ENCODE results near the gene KRTAP10-5.
"Not testable (repeated sequence)": the region's sequence is repeated elsewhere in the genome, so short reads cannot be mapped to it uniquely, and the experiment has no call there.

KRTAP10-5 gene

DNA sequence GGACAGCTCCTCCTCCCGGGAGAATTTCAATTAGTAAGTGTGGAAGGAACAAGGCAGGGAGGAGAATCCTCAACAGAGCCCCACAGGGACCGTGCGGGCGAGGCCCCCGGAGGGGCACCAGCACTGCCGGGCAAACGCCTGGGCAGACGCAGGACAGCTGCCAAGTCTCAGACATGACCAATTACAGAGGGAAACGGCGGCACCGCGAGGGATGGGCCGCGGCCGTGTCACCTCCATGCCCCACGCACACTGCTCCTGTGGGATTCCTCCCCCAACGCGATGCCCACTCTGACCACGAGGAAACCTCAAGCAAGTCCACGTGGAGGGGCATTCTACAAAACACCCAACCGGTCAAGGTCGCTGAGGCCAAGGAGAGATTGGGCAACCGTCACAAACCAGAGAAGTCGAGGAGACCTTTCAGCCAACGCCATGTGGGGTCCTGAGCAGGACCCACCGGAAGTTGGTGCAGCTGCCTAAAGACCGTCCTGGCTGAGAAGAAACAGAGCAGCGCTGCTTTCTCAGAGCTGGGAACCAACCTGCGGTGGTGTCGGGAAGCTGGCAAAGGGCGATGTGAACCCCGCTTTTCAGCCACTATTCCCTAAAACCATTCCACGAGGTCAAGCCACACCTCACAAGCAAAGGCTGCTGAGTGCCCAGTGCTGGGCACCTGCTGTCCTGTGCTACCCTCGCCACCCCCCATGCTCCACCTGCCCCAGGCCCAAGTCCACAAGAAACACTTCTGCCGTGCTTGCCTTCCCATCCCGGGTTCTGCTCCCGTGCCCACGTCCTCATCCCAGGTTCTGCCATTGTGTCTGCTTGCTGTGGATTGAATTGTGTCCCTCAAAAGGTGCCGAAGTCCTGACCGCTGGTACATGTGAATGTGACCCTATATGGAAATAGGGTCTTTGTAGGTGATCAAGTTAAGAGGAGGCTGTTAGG is 8.3 kb downstream of the KRTAP10-5 start:
- no peak for DNase-seq

DNA sequence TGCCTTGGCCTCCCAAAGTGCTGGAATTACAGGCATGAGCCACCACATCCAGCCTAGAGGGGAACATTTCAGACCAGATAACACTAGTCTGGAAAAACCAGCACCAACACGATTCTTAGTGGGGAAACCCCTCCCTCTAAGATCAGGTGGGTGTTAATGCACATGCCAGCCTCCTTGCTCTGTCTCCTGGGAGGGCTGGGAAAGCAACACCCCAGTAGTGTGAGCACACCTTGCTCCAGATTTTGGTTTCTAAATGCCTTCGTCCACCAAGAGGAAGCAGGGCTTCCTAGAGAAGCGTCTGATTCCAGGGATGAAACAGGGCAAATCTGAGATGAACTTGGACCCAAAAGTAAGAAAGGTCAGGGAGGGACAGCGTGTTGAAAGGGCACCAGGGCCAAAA is 9.1 kb downstream of the KRTAP10-5 start:
- DNase-seq = no peak

DNA sequence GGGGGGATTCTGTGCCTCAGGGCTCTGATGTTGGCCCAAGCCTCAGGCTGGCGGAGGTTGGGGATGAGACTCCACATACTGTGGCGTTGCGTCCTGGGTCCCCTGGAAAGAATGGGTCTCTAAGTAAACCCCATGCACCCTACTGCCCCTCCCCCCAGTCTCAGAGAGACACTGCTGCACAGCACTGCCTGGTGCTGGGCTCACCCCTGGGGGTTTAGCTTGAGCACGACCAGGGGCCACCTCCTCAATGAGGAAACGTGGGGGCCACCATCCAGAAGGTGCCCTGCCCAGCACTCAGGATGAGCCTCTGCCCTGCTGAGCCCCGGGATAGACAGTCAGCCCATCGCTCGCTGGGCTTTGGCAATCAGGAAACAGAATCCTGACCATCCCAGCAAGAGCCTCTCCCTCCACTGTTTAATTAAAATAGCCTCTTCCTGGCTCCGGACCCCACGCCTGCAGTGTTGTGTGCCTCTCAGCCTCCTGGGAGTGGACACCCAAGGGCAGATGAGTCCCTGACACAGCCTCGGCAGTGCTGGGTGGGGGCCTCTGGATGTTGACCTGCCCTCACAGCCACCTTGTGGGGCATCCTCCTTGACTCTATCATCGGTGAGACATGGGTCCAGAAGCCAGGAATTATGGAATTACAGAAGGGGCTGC is 10.4 kb downstream of the KRTAP10-5 start:
- DNase-seq = no peak

DNA sequence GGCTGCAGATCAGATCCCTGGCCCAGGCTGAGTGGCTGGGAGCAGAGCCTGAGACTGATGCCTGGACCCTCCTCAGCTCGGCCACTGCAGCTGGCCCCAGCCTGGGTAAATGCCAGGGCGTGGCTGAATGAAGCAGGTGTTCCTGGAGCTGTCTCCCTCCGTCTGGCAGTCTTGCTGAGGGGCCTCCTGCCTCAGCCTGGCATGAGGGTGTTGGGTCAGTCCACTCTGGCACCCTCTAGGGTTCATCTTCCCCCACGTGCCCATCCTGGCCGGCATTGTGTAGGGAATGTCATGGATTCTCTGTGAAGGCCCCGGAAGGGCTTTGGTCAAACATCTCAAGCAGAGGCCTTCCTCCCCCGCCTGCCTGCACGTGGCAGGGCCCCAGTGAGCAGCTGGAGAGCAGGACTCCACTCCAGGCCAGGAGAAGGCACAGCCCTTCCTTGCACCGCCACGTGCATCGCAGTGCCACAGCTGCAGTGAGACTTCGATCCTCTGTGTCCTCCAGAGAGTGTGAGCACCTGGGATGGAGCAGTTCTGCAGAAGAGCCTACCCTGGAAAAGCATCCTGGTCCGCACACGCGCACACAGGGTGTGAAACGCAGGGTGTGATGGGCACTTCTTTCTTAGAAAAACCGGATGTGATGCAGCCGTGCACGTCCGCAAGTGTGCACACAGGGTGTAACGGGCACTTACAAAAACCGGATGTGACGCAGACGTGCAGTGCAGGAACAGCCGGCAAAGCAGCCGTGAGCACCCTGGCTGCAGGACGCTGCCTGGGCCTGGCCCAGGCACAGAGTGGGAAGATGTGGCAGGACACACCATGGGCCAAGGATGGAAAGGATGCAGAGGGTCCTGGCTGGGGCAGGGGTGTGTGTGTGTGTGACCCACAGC is 11.5 kb downstream of the KRTAP10-5 start:
- DNase-seq = no peak

DNA sequence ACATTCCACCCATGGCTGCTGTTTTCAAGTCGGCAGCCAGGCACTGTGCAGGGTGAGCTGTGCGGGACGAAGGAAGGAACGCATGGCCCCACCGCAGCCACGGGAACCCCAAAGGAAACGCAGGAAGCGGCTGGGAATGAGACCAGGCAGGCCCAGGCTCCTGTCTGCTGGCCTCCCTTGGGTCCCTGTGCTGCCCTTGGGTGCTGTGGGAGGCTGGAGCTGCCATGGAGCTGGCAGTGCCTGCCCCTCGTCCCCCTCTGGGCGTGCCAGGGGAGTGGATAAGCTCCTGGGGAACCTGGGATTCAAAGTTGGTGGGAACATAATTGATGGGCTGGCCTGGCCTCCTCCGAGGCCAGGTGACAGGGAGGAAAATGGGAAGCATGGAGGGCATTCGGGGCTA is 12.1 kb downstream of the KRTAP10-5 start:
- DNase-seq = no peak

DNA sequence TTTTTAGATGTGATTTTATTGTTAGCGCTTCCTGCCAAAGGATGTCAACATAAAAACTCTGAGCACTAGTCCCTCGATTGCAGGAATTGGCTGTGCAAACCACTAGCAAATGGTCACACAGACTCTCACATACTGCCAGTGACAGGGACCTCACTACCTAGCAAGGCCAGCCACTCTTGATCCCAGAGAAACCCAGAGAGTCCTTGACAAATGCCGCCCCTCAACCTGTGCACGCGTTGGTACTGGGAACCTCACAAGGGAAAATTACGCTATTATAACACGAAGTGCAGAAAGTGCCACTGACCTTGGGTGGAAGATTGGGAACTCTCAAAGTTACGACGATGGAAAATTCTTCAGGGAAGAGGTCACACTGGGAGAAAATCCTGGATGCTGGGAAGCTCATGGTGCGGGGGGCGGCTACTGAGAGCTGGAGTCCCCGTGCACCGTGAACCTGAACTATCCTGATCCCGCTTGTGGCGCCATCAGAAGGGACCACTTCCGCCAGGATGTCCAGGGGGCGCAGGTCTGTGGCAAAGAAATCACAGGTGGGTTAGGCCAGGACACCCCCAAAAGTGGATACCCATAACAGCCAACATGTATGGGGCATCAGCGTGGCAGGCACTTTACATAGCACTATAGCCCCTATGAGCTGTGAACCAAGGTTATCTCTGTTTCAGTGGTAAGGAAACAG is 12.8 kb downstream of the KRTAP10-5 start:
- DNase-seq = no peak

DNA sequence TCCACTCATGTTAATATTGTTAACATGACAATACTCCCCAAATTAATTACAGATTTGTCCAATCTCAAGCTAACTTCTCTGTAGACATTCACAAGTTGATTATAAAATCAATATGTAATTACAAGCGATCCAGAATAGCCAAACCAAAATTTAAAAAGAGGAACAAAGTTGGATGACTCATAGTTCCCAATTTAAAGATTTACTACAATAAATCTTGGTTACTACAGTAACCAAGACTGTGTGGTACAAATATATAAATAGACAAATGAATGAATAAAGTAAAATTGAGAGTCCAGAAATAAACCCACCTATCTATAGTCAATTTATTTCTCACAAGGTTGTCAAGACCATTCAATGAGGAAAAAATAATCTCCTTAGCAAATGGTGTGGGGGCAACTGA is 14.0 kb downstream of the KRTAP10-5 start:
- DNase-seq = no peak

DNA sequence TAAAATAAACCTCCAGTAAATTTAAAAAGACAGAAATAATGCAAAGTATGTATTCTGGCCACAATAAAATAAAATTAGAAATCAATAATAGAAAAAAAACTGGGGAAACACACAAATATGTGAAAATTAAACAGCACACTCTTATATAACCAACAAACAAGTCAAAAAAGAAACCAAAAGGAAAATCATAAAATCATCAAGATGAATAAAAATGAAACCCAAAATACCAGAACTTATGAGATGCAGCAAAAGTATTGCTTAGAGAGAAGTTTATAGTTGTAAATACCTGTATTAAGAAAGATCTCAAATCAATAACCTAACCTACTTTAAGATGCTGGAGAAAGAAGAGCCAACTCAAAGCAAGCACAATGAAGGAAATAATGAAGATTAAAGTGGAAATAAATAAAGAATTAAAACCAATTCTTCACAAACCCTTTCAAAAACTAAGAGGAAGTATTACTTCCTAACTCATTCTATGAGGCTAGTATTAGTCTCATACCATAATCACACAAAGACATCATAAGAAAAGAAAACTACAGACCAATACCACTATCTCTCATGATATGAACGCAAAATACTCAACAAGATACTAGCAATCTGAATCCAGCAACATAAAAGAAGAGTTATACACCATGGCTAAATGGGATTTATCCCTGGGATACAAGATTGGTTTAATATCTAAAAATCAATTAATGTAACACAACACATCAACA is 15.4 kb downstream of the KRTAP10-5 start:
- no peak for DNase-seq

DNA sequence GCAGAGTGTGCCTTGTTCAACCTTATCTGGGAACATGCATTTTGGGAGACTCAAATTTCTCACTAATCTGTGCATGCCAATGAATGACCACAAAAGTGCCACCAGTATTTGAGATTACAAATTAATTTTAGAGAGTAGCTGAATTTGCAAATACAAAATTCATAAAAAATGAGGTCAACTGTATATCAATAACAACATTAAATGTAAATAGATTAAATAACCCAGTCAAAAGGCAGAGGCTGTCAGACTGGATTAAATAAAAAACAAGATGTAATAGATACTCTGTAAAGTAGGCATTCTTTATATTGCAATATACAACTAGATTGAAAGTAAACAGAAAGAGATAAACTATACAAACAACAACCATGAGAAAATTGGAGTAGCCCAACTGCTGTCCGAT is 16.3 kb downstream of the KRTAP10-5 start:
- no peak for DNase-seq

DNA sequence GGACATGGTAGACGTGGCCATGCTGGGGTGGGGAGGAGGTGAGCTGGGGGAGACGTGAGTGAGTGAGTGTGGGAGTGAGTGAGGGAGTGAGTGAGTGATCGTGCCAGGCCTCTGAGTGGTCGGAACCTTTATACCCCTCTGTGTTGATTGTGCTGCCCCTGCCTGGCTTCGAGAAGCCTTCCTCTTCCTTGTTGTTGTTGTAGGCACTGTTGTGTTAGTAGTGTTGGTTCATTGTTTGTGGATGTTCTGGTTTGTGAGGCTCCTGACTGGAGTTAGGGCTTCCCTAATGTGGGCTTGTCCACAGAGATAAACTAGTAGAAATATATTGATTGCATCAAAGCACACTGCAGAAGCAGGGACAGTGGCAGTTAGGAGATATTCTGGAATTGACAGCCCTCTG is 21.7 kb downstream of the KRTAP10-5 start, which contains the start of gene KRTAP10-3:
TSS of gene KRTAP10-3 (minus strand) at position 101 of the 400 bp plus-strand sequence. CDS start at position 21, 80 bp downstream.
- no peak for DNase-seq

DNA sequence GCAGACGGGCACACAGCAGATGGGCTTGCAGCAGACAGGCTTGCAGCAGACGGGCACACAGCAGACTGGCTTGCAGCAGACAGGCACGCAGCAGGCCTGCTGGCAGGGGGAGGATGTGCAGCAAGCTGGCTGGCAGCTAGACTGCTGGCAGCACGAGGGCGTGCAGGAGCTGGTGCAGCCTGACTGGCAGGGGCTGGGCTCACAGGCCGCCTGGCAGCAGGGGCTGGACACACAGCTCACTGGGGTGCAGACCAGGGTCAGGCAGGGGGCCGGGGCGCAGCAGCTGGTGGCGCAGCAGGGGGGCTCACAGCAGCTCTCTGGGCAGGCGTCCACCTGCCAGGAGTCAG is 22.1 kb downstream of the KRTAP10-5 start:
- not testable (repeated sequence) for DNase-seq

DNA sequence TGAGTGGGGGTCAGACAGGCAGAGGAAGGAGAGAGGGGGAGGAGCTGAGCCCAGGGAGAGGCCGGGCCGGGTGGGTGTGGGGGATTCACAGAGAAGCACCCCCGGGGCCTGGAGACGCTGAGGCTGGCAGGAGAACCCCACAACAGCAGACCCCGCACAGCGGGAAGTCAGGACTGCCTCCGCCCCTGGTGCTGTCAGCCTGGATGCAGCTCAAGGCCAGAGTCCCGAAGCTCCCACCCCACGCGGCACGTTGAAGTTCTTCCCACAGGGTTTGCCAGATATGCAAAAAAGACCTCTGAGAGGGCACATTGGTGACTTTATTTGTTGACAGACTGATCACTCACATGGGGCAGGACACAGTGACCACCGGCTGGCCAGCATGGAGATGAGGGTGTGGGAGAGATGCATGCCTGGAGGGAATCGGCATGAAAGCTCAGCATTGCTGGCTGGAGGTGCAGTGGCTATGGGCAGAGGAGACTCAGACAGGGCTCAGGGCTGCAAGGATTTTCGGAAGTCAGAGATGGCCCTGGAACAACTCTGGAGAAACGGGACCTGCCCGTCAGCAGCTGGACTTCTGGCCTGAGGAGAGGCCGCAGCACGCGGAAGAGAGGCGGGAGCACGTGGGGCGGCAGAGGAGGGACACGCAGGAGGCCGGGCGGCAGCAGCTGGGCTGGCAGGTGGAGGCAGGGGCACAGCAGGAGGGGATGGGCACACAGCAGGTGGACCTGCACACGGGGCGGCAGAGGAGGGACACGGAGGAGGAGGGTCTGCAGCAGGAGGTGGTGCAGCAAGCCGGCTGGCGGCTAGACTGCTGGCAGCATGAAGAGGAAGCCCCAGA is 22.7 kb downstream of the KRTAP10-5 start:
- DNase-seq = no peak

DNA sequence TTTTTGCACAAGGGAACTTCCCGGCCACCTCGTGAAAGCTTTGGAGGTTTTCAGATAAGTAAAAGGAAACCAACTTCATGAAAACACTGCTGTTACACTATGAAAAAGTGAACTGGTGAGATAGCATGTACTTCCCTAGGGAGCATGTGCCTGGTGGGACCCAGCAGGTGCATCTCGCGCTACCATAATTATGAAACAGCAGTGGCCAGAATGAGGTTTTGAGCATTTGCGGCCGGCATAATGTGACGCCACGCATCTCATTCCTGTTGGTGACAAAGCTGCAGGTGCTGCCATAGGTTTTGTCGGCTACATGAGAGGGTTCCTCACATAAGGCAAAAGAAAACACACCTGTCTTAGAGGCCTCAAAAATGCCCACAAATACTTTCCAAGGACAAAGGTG is 23.5 kb downstream of the KRTAP10-5 start:
- no peak for DNase-seq

DNA sequence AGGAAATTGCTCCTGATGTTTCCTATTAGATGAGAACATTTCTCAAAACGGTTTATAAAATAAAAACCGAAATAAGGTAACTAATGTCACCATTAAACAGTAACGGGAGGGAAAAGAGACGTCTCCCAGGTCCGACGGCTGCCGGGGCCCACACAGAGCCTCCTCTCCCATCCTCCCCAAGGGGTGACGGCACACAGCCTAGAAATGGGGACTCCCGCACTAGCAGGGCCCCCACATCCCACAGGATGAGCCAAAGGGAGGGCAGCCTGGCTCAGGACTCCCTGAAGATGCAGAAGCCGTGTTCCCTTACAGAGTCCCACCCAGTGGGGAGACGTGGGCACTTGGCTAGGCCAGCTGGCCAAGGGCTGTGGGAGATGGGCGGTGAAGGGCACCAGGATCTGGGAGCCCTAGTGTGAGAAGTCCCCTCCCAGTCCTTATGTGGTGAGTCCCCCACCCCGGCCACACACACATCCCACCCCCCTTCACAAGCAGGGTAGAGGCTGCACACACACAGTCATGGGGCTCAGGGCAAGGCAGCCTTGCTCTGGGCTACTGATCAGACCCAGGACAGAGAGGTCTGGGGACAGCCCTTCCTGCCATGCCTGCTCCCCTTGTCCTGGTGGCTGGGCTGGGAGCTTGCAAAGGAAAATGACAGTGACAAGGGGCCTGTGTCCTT is 25.1 kb downstream of the KRTAP10-5 start:
- no peak for DNase-seq

DNA sequence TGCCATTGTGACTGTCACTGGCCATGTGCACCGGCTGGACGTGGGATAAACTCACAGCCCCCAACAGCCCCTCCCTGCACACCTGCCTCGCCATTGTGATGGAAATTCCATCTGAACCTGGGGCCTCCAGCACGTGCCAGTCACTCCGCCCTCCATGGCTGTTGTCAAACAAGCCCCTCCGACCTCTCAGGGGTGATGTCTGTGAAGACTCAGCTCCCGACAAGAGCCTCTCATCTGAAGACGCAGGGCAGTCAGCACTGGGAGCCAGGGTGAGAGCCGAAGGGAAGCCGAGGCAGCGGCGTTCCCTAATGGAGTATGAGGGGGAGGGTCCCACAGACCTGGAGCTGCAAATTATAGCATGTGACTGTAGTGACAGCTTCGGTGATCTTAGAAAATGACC is 27.7 kb downstream of the KRTAP10-5 start:
- no peak for DNase-seq

DNA sequence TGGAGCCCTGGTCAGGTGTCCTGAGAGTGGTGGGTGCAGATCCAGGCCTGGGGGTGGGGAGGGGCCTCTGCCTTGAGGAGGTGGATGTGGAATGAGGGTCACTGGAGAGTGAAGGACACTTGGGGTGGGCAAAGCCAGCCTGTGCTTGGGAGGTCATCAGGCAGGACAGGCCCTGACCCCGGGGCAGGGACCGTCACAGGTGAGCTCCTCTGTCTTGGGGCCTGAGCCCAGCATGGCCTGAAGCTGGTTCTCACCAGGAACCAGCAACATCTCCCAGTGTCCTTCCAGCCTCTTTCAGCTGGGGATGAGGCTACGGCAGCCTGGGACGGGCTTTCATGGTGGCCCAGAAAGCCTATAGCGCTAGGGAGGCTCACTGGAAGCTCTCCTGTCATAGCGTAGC is 28.3 kb downstream of the KRTAP10-5 start:
- no peak for DNase-seq

DNA sequence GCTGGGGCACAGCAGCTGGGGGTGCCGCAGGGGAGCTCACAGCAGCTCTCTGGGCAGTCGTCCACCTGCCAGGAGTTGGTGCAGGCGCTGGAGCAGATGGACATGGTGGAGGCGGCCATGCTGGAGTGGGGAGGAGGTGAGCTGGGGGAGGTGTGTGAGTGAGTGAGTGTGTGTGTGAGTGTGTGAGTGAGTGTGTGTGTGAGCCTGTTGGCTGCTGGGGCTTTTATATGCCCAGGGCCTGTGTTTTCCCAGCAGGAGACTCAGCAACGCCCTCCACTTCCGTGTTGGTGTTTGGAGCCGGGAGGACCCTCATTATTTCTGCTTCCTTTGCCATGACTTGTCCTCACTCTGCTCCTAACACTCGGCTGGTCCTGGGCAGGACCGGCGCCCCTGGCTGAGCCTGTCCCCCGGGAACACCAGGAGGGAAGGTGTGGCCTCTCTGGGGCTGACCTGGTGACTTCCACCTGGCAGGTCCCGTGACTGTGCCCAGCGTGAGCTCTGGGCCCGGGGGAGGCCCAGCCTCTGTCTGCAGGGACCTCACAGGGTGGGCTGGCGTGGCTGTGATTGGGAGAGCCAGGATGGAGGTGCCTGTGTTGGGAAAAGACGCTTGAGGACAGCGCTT is 29.0 kb downstream of the KRTAP10-5 start, which contains the start of gene KRTAP10-2:
TSS of gene KRTAP10-2 (minus strand) at position 166 of the 622 bp plus-strand sequence. CDS start at position 119, 47 bp downstream.
- DNase-seq = no peak

DNA sequence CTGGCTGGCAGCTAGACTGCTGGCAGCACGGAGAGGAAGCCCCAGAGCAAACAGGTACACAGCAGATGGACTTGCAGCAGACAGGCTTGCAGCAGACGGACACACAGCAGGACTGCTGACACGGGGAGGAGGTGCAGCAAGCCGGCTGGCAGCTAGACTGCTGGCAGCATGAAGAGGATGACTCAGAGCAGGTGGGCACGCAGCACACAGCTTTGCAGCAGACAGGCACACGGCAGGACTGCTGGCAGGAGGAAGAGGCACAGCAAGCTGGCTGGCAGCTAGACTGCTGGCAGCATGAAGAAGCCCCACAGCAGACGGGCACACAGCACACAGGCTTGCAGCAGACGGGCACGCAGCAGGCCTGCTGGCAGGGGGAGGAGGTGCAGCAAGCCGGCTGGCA is 29.6 kb downstream of the KRTAP10-5 start:
- no peak for DNase-seq

DNA sequence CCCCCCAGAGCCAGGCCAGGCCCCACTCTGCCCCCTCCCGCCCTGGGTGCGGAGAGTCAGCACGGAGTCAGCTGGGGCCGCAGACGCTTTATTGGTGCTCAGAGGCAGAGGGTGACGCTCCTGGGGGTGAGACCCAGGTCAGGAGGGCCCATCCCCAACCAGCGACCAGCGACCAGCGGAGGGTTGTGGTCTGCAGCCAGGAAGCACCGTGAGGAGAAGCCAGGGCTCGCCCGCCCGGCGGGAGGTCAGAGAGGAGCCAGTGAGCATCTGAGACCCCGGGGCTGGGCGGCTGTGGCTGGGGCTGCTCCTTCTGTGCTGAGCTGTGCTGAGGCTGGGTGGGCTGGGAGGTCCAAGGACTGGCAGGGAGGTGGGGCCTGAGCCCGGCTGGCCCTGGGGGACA is 30.1 kb downstream of the KRTAP10-5 start:
- not testable (repeated sequence) for DNase-seq

All from T-helper 2 cell (primary cell).